ENCODE results near the gene BHLHA15.

Gene BHLHA15

GRCh38 chr7:98223898-98224700, 12.9 kb downstream of the BHLHA15 start:
- Histone ChIP-seq H2BK5ac (ENCODE audit: low read length) (peak overlapping the region; percentile 24), H2BK15ac (ENCODE audit: low read length) (no peak overlapping the region), H3K36me3 (replicated peaks in 1 of 2; ENCODE audit: control insufficient read depth in 2 of 2, insufficient read depth in 2 of 2, low read length in 2 of 2) (peaks cover 11 to 23% of the 10 kb centered on the region in 2 donors), H2AFZ (ENCODE audit: low read length) (no peak overlapping the region), H3K79me1 (ENCODE audit: low read depth, low read length) (peaks cover 4% of the 10 kb centered on the region), H3K27me3 (ENCODE audit: control insufficient read depth in 3 of 3, insufficient read depth in 3 of 3, low read depth in 1 of 3, low read length in 3 of 3) (no peaks in the 10 kb centered on the region), H3K4me3 (ENCODE audit: low read length in 2 of 2) (no peak overlapping the region), H3K4ac (ENCODE audit: low read length) (no peak overlapping the region), H3K4me1 (ENCODE audit: control insufficient read depth in 2 of 2, insufficient read depth in 1 of 2, low read depth in 1 of 2, low read length in 2 of 2) (no peaks in the 10 kb centered on the region), H2AK5ac (ENCODE audit: low read depth, low read length) (peak overlapping the region; percentile 28), H3K9ac (ENCODE audit: low read depth, low read length, poor library complexity) (no peak overlapping the region), H3K4me2 (ENCODE audit: insufficient read depth, low read length, poor library complexity, severe bottlenecking) (no peak overlapping the region), H2BK12ac (ENCODE audit: low read length) (no peak overlapping the region), H3K14ac (ENCODE audit: low read length) (peak overlapping the region; percentile 21), H4K8ac (ENCODE audit: low read depth, low read length) (no peak overlapping the region), H4K91ac (ENCODE audit: low read depth, low read length, poor library complexity) (no peak overlapping the region), H3K23ac (ENCODE audit: low read depth, low read length, poor library complexity) (peak overlapping the region; percentile 34), H3K9me3 (replicated peaks in 1 of 2; ENCODE audit: control insufficient read depth in 2 of 2, insufficient read depth in 1 of 2, low read depth in 1 of 2, low read length in 2 of 2) (no peaks in the 10 kb centered on the region), H3K18ac (ENCODE audit: low read length) (peak overlapping the region; percentile 48), H2BK120ac (ENCODE audit: low read depth, low read length) (no peak overlapping the region), H3K27ac (replicated peaks; ENCODE audit: low read length) (no peak overlapping the region)
- no peak for DNase-seq (ENCODE audit: low spot score)
- WGBS, 2 donors (ENCODE audit: extremely low coverage in 2 of 2, insufficient read length in 2 of 2, insufficient replicate concordance in 1 of 2) = no CpG with 5 or more reads among the region's 21 CpGs

GRCh38 chr7:98224701-98225181, 13.5 kb downstream of the BHLHA15 start:
- Histone ChIP-seq H2AFZ (ENCODE audit: low read length) (no peak overlapping the region), H3K79me1 (ENCODE audit: low read depth, low read length) (peaks cover 4% of the 10 kb centered on the region), H3K27ac (replicated peaks; ENCODE audit: low read length) (no peak overlapping the region), H2BK15ac (ENCODE audit: low read length) (no peak overlapping the region), H3K4me2 (ENCODE audit: insufficient read depth, low read length, poor library complexity, severe bottlenecking) (no peak overlapping the region), H3K4ac (ENCODE audit: low read length) (no peak overlapping the region), H3K4me1 (ENCODE audit: control insufficient read depth in 2 of 2, insufficient read depth in 1 of 2, low read depth in 1 of 2, low read length in 2 of 2) (no peaks in the 10 kb centered on the region), H3K4me3 (ENCODE audit: low read length in 2 of 2) (no peak overlapping the region), H3K36me3 (replicated peaks in 1 of 2; ENCODE audit: control insufficient read depth in 2 of 2, insufficient read depth in 2 of 2, low read length in 2 of 2) (peaks cover 11 to 23% of the 10 kb centered on the region in 2 donors), H3K18ac (ENCODE audit: low read length) (peak overlapping the region; percentile 48), H4K8ac (ENCODE audit: low read depth, low read length) (no peak overlapping the region), H3K9me3 (replicated peaks in 1 of 2; ENCODE audit: control insufficient read depth in 2 of 2, insufficient read depth in 1 of 2, low read depth in 1 of 2, low read length in 2 of 2) (no peaks in the 10 kb centered on the region), H3K23ac (ENCODE audit: low read depth, low read length, poor library complexity) (peak overlapping the region; percentile 34), H3K9ac (ENCODE audit: low read depth, low read length, poor library complexity) (no peak overlapping the region), H2AK5ac (ENCODE audit: low read depth, low read length) (no peak overlapping the region), H3K14ac (ENCODE audit: low read length) (peak overlapping the region; percentile 21), H4K91ac (ENCODE audit: low read depth, low read length, poor library complexity) (no peak overlapping the region), H3K27me3 (ENCODE audit: control insufficient read depth in 3 of 3, insufficient read depth in 3 of 3, low read depth in 1 of 3, low read length in 3 of 3) (no peaks in the 10 kb centered on the region), H2BK120ac (ENCODE audit: low read depth, low read length) (no peak overlapping the region), H2BK5ac (ENCODE audit: low read length) (peak overlapping the region; percentile 24), H2BK12ac (ENCODE audit: low read length) (no peak overlapping the region)
- DNase-seq (ENCODE audit: low spot score) = no peak
- no CpG with 5 or more reads among the region's 21 CpGs for WGBS, 2 donors (ENCODE audit: extremely low coverage in 2 of 2, insufficient read length in 2 of 2, insufficient replicate concordance in 1 of 2)

GRCh38 chr7:98225913-98226614, 14.8 kb downstream of the BHLHA15 start:
- no peaks in the 10 kb centered on the region for H3K4me1 ChIP-seq (ENCODE audit: control insufficient read depth in 2 of 2, insufficient read depth in 1 of 2, low read depth in 1 of 2, low read length in 2 of 2)
- no peak overlapping the region for H3K4ac ChIP-seq (ENCODE audit: low read length)
- no peak overlapping the region for H3K4me2 ChIP-seq (ENCODE audit: insufficient read depth, low read length, poor library complexity, severe bottlenecking)
- H3K27ac ChIP-seq (replicated peaks; ENCODE audit: low read length) = no peak overlapping the region
- no peak for DNase-seq (ENCODE audit: low spot score)
- no peak overlapping the region for H2BK12ac ChIP-seq (ENCODE audit: low read length)
- no peak overlapping the region for H3K14ac ChIP-seq (ENCODE audit: low read length)
- peak overlapping the region; percentile 52 for H3K18ac ChIP-seq (ENCODE audit: low read length)
- WGBS, 2 donors (ENCODE audit: extremely low coverage in 2 of 2, insufficient read length in 2 of 2, insufficient replicate concordance in 1 of 2) = no CpG with 5 or more reads among the region's 16 CpGs
- no peak overlapping the region for H2BK15ac ChIP-seq (ENCODE audit: low read length)
- no peak overlapping the region for H2AFZ ChIP-seq (ENCODE audit: low read length)
- no peaks in the 10 kb centered on the region for H3K9me3 ChIP-seq (replicated peaks in 1 of 2; ENCODE audit: control insufficient read depth in 2 of 2, insufficient read depth in 1 of 2, low read depth in 1 of 2, low read length in 2 of 2)
- no peak overlapping the region for H2BK120ac ChIP-seq (ENCODE audit: low read depth, low read length)
- H3K23ac ChIP-seq (ENCODE audit: low read depth, low read length, poor library complexity) = peak overlapping the region; percentile 68
- H2AK5ac ChIP-seq (ENCODE audit: low read depth, low read length) = no peak overlapping the region
- no peak overlapping the region for H3K9ac ChIP-seq (ENCODE audit: low read depth, low read length, poor library complexity)
- no peak overlapping the region for H2BK5ac ChIP-seq (ENCODE audit: low read length)
- H4K91ac ChIP-seq (ENCODE audit: low read depth, low read length, poor library complexity) = no peak overlapping the region
- peaks cover 11 to 23% of the 10 kb centered on the region in 2 donors for H3K36me3 ChIP-seq (replicated peaks in 1 of 2; ENCODE audit: control insufficient read depth in 2 of 2, insufficient read depth in 2 of 2, low read length in 2 of 2)
- no peak overlapping the region for H4K8ac ChIP-seq (ENCODE audit: low read depth, low read length)
- no peak overlapping the region for H3K4me3 ChIP-seq (ENCODE audit: low read length in 2 of 2)
- H3K27me3 ChIP-seq (ENCODE audit: control insufficient read depth in 3 of 3, insufficient read depth in 3 of 3, low read depth in 1 of 3, low read length in 3 of 3) = no peaks in the 10 kb centered on the region
- peaks cover 4% of the 10 kb centered on the region for H3K79me1 ChIP-seq (ENCODE audit: low read depth, low read length)

- Histone ChIP-seq H3K4me1 (ENCODE audit: control insufficient read depth in 2 of 2, insufficient read depth in 1 of 2, low read depth in 1 of 2, low read length in 2 of 2) (no peaks in the 10 kb centered on the region), H3K14ac (ENCODE audit: low read length) (no peak overlapping the region), H3K9ac (ENCODE audit: low read depth, low read length, poor library complexity) (no peak overlapping the region), H3K27ac (replicated peaks; ENCODE audit: low read length) (no peak overlapping the region), H3K4me3 (ENCODE audit: low read length in 2 of 2) (no peak overlapping the region), H2BK15ac (ENCODE audit: low read length) (no peak overlapping the region), H3K23ac (ENCODE audit: low read depth, low read length, poor library complexity) (peak overlapping the region; percentile 75), H2AFZ (ENCODE audit: low read length) (no peak overlapping the region), H4K8ac (ENCODE audit: low read depth, low read length) (no peak overlapping the region), H3K9me3 (replicated peaks in 1 of 2; ENCODE audit: control insufficient read depth in 2 of 2, insufficient read depth in 1 of 2, low read depth in 1 of 2, low read length in 2 of 2) (no peaks in the 10 kb centered on the region), H2BK120ac (ENCODE audit: low read depth, low read length) (no peak overlapping the region), H2BK12ac (ENCODE audit: low read length) (no peak overlapping the region), H2AK5ac (ENCODE audit: low read depth, low read length) (no peak overlapping the region), H3K18ac (ENCODE audit: low read length) (no peak overlapping the region), H2BK5ac (ENCODE audit: low read length) (no peak overlapping the region), H4K91ac (ENCODE audit: low read depth, low read length, poor library complexity) (no peak overlapping the region), H3K27me3 (ENCODE audit: control insufficient read depth in 3 of 3, insufficient read depth in 3 of 3, low read depth in 1 of 3, low read length in 3 of 3) (no peaks in the 10 kb centered on the region), H3K4ac (ENCODE audit: low read length) (no peak overlapping the region), H3K4me2 (ENCODE audit: insufficient read depth, low read length, poor library complexity, severe bottlenecking) (no peak overlapping the region), H3K36me3 (replicated peaks in 1 of 2; ENCODE audit: control insufficient read depth in 2 of 2, insufficient read depth in 2 of 2, low read length in 2 of 2) (peaks cover 10 to 15% of the 10 kb centered on the region in 2 donors), H3K79me1 (ENCODE audit: low read depth, low read length) (peaks cover 4% of the 10 kb centered on the region)
- no CpG with 5 or more reads among the region's 18 CpGs for WGBS, 2 donors (ENCODE audit: extremely low coverage in 2 of 2, insufficient read length in 2 of 2, insufficient replicate concordance in 1 of 2)
- DNase-seq (ENCODE audit: low spot score) = no peak
Observed at GRCh38 chr7:98227939-98228338, 16.7 kb downstream of the BHLHA15 start.

All from neuronal stem cell (in vitro differentiated cells).